GM12874 (cell line): ENCODE data around the gene CYP27C1.

Source experiments
- CTCF ChIP-seq: IDR thresholded peaks from 2 replicates; pipeline ENCODE4 v1.5.1; 2011; ENCODE audit warnings: low read depth, mild to moderate bottlenecking, control low read depth, low read length, moderate library complexity; ENCODE audit not compliant: insufficient read depth

The CYP27C1 gene

GRCh38 chr2:127193164-127193966 lies 26.7 kb downstream of the CYP27C1 start:
- no peak for TF ChIP-seq CTCF

DNA sequence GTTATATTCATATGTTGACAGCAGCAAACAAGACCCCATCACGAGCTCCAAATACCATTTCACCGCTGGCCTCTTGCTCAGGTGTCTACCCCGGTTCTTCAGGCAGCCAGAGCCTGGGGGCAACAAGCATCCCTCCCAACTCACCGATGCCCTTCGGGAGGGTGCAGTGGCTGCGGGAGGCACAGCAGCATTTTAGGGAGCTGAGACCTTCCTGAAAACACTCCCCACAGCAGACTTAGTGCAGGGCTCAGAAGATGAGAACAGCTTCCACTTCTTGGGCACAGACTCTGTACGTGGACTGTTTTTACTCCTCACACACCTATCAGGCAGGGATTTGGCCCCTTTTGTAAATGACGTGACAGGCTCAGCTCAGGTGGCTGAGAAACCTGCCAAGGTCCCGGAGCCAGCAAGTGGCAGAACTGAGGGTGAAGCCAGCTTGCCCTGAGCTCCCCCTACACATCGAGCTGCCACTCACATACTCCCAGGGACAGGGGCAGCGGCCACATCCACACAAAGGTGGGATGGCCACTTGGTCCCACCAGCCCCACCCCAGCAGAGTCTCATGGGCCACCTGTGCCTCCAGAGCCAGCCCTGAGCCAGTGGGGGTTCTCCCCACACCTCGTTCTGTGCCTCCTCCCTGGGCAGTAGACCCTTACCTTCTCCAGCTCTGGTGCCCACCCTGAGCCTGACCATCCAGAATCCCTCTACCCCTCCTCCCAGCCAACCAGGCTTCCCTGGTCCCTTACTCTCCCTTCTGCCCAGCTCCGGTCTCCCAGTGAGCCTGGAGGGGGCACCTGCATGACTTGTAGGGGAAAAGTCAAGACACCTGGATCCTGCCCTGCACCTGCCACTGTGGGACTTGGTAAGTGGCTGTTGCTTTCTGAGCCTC lies 28.5 kb downstream of the CYP27C1 start:
- no peak for TF ChIP-seq CTCF

GRCh38 chr2:127188797-127189196 lies 31.3 kb downstream of the CYP27C1 start:
- TF ChIP-seq CTCF: no peak

DNA sequence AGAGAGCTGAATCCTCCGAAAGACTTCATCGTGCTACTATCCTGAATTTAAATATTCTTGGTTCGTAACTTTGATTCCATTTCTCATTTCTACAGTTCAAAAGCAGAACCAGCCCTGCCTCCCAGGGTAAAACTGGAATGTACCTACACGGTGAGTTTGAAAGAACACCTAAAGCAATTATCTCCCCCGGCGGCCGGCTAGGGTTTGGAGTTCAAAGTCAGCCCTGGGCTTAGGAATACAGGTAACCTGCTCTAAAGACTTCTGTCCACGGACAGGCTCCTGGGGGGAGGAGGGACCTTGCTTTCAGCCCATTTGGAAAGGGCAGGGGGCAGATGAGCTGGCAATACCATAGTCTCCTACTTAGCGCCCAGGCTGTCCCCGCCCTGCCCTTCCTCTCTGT lies 32.3 kb downstream of the CYP27C1 start:
- TF ChIP-seq CTCF: no peak

- TF ChIP-seq CTCF: no peak
Measured at GRCh38 chr2:127187081-127187775, 32.9 kb downstream of the CYP27C1 start.

GRCh38 chr2:127185705-127186104 lies 34.4 kb downstream of the CYP27C1 start:
- TF ChIP-seq CTCF: no peak

DNA sequence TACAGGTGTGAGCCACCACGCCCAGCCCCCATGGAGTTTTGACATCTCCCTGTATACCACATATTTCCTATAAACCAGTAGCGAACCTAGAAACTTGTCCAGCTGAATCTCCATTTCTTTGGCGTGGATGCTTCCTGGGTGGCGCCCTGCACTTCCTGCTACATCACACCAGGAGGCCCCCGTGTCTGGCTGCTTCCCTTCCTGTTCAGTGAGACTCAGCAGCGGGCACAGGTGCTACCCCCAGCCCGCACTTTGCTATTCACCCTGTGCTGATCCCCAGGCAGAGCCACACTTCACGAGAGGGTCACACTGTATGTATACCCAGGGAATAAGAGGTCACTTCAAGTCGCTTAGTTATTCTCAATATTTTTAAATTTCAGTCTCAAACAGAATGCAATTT lies 35.0 kb downstream of the CYP27C1 start:
- TF ChIP-seq CTCF: no peak
